Gastrocnemius medialis (tissue), 4 donors: ENCODE measurements around the gene FOXP4.

Experiments used
- CTCF ChIP-seq, 5 experiments: fragments of 450-650 bp in 3 of 5; fragments of 200-600 bp in 2 of 5; sonication (generic) in 2 of 5; IDR thresholded peaks in 4 of 5; conservative IDR thresholded peaks in 1 of 5; 1 replicate in 4 of 5; 2 replicates in 1 of 5; pipeline ENCODE4 v1.5.1; 2016 to 2019; ENCODE audit warnings: antibody characterized with exemption in 5 of 5, mild to moderate bottlenecking in 3 of 5, moderate library complexity in 3 of 5
- POLR2A ChIP-seq, 2 donors: fragments of 450-650 bp; IDR thresholded peaks; one replicate each; pipeline ENCODE4 v1.6.1; 2017; ENCODE audit warnings: antibody characterized with exemption in 2 of 2, mild to moderate bottlenecking in 2 of 2, moderate library complexity in 2 of 2

DNA sequence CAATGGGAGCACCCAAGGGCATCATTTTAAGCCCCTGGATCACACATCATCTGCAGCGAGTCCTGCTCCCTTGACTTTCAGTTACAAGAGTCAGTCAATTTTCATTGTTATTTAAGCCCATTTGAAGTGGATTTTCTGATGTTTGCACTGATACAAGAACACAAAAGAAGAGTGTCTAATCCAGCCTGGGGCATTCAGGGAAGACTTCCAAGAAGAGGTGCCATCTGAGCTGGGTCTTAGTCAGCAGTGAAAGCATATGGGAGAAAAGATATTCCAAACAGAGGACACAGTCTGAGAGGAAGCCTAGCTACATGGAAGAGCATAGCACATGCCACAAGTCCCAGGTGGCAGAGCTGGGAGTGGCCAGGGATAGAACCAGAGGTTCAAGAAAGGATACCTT, 10.4 kb upstream of the FOXP4 start:
- no peak for TF ChIP-seq CTCF (IDR thresholded peaks at IDR 0.05 in 4 of 5, conservative IDR thresholded peaks at IDR 0.05 in 1 of 5)
- TF ChIP-seq POLR2A (IDR thresholded peaks at IDR 0.05) = no peak
